B cell (primary cell): ENCODE data around the gene CTNNBL1.

Experiments used
- CTCF ChIP-seq: fragments of 200-600 bp; IDR thresholded peaks from one replicate; pipeline ENCODE4 v1.8.0; 2022; ENCODE audit warnings: antibody characterized with exemption, mild to moderate bottlenecking
- EZH2 ChIP-seq: IDR thresholded peaks from 2 replicates; pipeline ENCODE4 v1.6.1; 2012; ENCODE audit warnings: borderline replicate concordance, low read depth, mild to moderate bottlenecking, moderate library complexity, low read length; ENCODE audit not compliant: insufficient read depth, poor library complexity, severe bottlenecking

- no peak for TF ChIP-seq CTCF
- TF ChIP-seq EZH2, result no peak
Observed at GRCh38 chr20:37713396-37713795, 19.6 kb downstream of the CTNNBL1 start.
